Measurements from ENCODE around the gene VSTM1. TPM values are rescaled to one million over a fixed set of nuclear protein-coding genes. Genes with fewer than 3 reads are reported as not detected.
"Not testable (repeated sequence)": the region's sequence is repeated elsewhere in the genome, so short reads cannot be mapped to it uniquely, and the experiment has no call there.

Gene VSTM1
- total RNA-seq, 1 donor from 2014 or later: not detected

DNA sequence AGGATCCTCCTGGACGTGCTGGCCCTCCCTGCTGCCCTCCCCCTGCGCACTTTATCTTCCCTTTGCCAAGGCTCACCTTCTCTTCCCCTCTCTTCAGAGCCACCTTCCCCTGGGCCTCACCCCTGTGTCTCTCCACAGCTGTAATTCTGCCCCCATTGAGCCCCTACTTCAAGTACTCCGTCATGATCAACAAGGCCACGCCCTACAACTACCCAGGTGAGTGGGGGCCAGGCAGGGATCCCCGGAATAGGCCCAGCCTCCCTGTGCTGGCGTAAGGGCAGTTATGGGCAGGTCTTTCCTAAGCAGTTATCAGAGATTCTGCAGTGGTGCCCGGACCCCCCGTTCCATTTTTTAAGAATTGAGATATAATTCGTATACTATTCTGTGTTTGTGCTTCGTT is 42.1 kb upstream of the VSTM1 start:
- H3K27me3 ChIP-seq: no peaks in the 10 kb centered on the region
- H3K36me3 ChIP-seq: peaks cover 43 to 49% of the 10 kb centered on the region in 2 donors
- intact Hi-C loops (cut with DNase I): loop anchor here (10.0 kb wide), 1 partner anchor 359 kb away; the partner anchor contains the start of gene LENG9
- DNase-seq (ENCODE audit: low spot score in 2 of 2): no peak
- TF ChIP-seq, protein P1, sequence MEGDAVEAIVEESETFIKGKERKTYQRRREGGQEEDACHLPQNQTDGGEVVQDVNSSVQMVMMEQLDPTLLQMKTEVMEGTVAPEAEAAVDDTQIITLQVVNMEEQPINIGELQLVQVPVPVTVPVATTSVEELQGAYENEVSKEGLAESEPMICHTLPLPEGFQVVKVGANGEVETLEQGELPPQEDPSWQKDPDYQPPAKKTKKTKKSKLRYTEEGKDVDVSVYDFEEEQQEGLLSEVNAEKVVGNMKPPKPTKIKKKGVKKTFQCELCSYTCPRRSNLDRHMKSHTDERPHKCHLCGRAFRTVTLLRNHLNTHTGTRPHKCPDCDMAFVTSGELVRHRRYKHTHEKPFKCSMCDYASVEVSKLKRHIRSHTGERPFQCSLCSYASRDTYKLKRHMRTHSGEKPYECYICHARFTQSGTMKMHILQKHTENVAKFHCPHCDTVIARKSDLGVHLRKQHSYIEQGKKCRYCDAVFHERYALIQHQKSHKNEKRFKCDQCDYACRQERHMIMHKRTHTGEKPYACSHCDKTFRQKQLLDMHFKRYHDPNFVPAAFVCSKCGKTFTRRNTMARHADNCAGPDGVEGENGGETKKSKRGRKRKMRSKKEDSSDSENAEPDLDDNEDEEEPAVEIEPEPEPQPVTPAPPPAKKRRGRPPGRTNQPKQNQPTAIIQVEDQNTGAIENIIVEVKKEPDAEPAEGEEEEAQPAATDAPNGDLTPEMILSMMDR (IDR thresholded peaks at IDR 0.05): no peak
- H3K4me1 ChIP-seq: peaks cover 0 to 7% of the 10 kb centered on the region in 2 donors
- H3K27ac ChIP-seq: no peak overlapping the region
- no peak overlapping the region for H3K4me3 ChIP-seq
- no peaks in the 10 kb centered on the region for H3K9me3 ChIP-seq

DNA sequence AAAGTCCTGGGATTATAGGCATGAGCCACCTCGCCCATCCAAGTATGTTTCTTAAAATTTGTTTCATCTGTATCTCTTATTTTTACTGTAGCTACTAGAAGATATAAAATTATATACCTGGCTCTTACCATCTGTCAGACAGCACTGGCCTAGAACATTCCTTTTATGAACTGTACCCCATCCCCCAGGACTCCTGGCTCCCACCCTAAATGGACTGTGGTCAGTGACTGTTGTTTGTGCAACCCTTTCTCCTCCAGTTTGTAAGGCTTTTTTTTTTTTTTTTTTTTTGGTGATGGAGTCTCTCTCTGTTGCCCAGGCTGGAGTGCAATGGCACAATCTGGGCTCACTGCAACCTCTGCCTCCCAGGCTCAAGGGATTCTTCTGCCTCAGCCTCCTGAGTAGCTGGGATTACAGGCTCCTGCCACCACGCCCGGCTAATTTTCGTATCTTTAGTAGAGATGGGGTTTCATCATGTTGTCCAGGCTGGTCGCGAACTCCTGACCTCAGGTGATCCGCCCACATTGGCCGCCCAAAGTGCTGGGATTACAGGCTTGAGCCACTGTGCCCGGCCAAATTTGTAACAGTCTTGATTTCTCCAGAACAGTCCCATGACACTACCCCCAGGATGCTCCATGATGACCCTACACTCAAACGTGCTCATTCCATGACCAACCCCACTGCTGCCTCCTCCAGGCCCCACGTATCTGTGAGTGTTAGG is 41.5 kb upstream of the VSTM1 start:
- no peaks in the 10 kb centered on the region for H3K27me3 ChIP-seq
- no peaks in the 10 kb centered on the region for H3K9me3 ChIP-seq
- peak in 1 of 2 donors; percentile 16 for DNase-seq (ENCODE audit: low spot score in 2 of 2)
- H3K4me3 ChIP-seq: no peak overlapping the region
- no peak overlapping the region for H3K27ac ChIP-seq
- intact Hi-C loops (cut with DNase I): loop anchor here (5.0 to 10.0 kb wide), 3 partner anchors 238 to 908 kb away; partner anchors contain the start of genes LENG9 and MYADM
- H3K36me3 ChIP-seq: peaks cover 36 to 45% of the 10 kb centered on the region in 2 donors
- TF ChIP-seq, protein P1 (IDR thresholded peaks at IDR 0.05): no peak
- peaks cover 0 to 7% of the 10 kb centered on the region in 2 donors for H3K4me1 ChIP-seq

DNA sequence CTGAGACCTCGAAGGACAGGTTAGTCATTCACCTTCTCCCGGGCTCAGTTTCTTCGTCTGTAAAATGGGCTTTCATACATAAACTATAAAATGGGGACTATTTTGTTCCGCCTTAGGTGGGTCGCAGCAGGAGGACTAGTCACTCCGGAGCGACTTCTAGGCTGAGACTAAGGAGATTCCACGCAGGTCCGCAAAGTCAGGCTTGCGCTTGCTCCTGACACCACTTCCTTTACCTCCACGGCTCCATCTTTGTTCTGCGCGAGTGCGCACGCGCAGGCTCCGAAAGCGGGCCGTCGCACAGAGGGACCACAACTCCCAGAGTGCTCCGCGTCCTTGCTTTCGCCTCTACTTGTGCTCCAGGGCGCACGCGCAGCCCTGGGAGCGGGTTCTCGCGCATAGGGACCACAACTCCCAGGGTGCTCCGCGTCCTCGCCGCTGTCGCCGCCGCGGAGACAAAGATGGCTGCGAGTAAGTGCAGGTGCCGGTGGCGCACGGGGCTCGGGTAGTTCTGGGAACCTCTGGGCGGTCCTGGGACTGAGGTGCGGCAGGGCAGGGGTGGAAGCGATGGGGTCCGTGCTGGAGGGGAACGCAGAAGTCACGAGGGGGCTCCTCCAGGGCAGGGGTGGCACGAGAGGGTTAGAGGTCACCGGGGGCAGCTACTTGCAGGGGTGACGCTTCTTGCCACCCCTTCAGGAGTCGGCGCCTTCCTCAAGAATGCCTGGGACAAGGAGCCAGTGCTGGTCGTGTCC is 38.9 kb upstream of the VSTM1 start, which contains the start of gene NDUFA3:
TSS of gene NDUFA3 (plus strand) at position 435 of the 749 bp plus-strand sequence. CDS start at position 459, 24 bp downstream.
- no peaks in the 10 kb centered on the region for H3K27me3 ChIP-seq
- peak within 1 kb of the TSS; percentile 72 to 83 for H3K4me3 ChIP-seq
- H3K36me3 ChIP-seq: peaks cover 12 to 20% of the 10 kb centered on the region in 2 donors
- DNase-seq (ENCODE audit: low spot score in 2 of 2): peak; percentile 97 to 99
- no peaks in the 10 kb centered on the region for H3K9me3 ChIP-seq
- TF ChIP-seq, protein P1 (IDR thresholded peaks at IDR 0.05): no peak
- H3K27ac ChIP-seq: peak within 1 kb of the TSS in 1 of 2 donors; percentile 67
- intact Hi-C loops (cut with DNase I): loop anchor here (1.0 to 10.0 kb wide), 7 partner anchors 13 to 905 kb away; partner anchors contain the start of genes CNOT3, LENG1, LENG9 and MYADM
- H3K4me1 ChIP-seq: peaks cover 0 to 7% of the 10 kb centered on the region in 2 donors

DNA sequence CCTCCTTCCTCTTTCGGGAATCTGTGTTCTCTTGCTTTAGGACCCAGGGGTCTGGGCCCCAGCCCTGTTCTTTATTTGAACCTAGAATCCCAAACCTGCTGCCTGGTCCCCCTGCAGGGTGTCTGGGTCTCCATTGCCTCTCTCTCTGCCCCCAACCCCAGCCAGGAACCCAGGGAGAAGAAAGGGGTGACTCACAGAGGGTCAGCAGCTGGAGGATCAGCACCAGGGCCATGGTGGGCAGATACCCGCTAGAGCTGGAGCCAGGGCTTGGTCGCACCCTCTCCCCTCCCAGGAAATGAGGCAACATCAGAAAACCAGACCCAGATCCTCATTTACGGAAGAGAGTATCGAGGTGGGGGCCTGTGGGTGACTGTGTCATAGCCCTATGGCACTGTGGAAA is 36.9 kb upstream of the VSTM1 start, which contains the start of gene OSCAR:
TSS of gene OSCAR (minus strand) at position 243 of the 400 bp plus-strand sequence. CDS start at position 232, 11 bp downstream.
- TF ChIP-seq, protein P1 (IDR thresholded peaks at IDR 0.05): no peak
- intact Hi-C loops (cut with DNase I): loop anchor here (5.0 to 10.0 kb wide), 3 partner anchors 233 to 903 kb away; partner anchors contain the start of genes LENG9 and MYADM
- peaks cover 4% of the 10 kb centered on the region for H3K27me3 ChIP-seq
- peak in 1 of 2 donors; percentile 65 for DNase-seq (ENCODE audit: low spot score in 2 of 2)
- H3K36me3 ChIP-seq: peaks cover 0 to under 1% of the 10 kb centered on the region in 2 donors
- no peaks in the 10 kb centered on the region for H3K9me3 ChIP-seq
- no peak within 1 kb of the TSS for H3K4me3 ChIP-seq
- H3K4me1 ChIP-seq: peaks cover 5 to 12% of the 10 kb centered on the region in 2 donors
- H3K27ac ChIP-seq: no peak within 1 kb of the TSS

DNA sequence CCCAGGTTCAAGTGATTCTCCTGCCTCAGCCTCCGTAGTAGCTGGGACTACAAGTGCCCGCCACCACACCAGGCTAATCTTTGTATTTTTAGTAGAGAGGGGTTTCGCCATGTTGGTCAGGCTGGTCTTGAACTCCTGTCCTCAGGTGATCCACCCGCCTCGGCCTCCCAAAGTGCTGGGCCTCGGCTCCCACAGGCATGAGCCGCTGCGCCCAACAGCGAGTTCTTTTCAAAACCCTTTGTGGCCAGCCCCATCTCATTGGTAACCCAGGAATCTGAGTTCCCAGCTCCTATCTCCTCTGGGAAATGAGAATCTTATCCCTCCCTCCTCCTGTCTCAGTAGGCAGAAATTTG is 36.2 kb upstream of the VSTM1 start:
- not testable (repeated sequence) for H3K36me3 ChIP-seq, H3K9me3 ChIP-seq, H3K4me3 ChIP-seq, H3K27ac ChIP-seq
- peaks cover 10% of the 10 kb centered on the region for H3K27me3 ChIP-seq
- DNase-seq (ENCODE audit: low spot score in 2 of 2): peak in 1 of 2 donors; percentile 2
- intact Hi-C loops (cut with DNase I): loop anchor here (5.0 to 10.0 kb wide), 3 partner anchors 233 to 903 kb away; partner anchors contain the start of genes LENG9 and MYADM
- peaks cover 5 to 14% of the 10 kb centered on the region in 2 donors for H3K4me1 ChIP-seq

Measured in ascending aorta (tissue), 2 donors.